ENCODE results near the gene DIP2A. TPM values are rescaled to one million over a fixed set of nuclear protein-coding genes. Genes with fewer than 3 reads are reported as not detected.

Gene DIP2A
- total and polyA plus RNA-seq, 7 donors, result 9.0 to 49.3 (median 25.0) TPM

GRCh38 chr21:46607636-46608035, 148.9 kb downstream of the DIP2A start:
- DNase-seq, result no peak
- peaks cover 0 to 6% (median 2%) of the 10 kb centered on the region in 4 donors for H3K9me3 ChIP-seq
- 84 to 88% methylated on average over 2 of the region's 2 CpGs for WGBS, 2 donors
- TF ChIP-seq, protein P1, sequence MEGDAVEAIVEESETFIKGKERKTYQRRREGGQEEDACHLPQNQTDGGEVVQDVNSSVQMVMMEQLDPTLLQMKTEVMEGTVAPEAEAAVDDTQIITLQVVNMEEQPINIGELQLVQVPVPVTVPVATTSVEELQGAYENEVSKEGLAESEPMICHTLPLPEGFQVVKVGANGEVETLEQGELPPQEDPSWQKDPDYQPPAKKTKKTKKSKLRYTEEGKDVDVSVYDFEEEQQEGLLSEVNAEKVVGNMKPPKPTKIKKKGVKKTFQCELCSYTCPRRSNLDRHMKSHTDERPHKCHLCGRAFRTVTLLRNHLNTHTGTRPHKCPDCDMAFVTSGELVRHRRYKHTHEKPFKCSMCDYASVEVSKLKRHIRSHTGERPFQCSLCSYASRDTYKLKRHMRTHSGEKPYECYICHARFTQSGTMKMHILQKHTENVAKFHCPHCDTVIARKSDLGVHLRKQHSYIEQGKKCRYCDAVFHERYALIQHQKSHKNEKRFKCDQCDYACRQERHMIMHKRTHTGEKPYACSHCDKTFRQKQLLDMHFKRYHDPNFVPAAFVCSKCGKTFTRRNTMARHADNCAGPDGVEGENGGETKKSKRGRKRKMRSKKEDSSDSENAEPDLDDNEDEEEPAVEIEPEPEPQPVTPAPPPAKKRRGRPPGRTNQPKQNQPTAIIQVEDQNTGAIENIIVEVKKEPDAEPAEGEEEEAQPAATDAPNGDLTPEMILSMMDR (IDR thresholded peaks at IDR 0.05), result no peak
- TF ChIP-seq POLR2AphosphoS5 (IDR thresholded peaks at IDR 0.05), result no peak
- TF ChIP-seq EP300 (IDR thresholded peaks at IDR 0.05), result no peak
- TF ChIP-seq POLR2A (IDR thresholded peaks at IDR 0.05), result no peak
- intact Hi-C loops (cut with DNase I), result no loop called here
- no peaks in the 10 kb centered on the region for H3K36me3 ChIP-seq
- H3K27me3 ChIP-seq, result peaks cover 0 to 4% (median 0%) of the 10 kb centered on the region in 3 donors
- peaks cover 0 to 6% (median 0%) of the 10 kb centered on the region in 4 donors for H3K4me1 ChIP-seq
- H3K4me3 ChIP-seq, result no peak overlapping the region
- no peak overlapping the region for H3K27ac ChIP-seq

GRCh38 chr21:46608672-46609111, 150.0 kb downstream of the DIP2A start:
- intact Hi-C loops (cut with DNase I), result no loop called here
- 72 to 82% methylated on average over 3 of the region's 3 CpGs for WGBS, 2 donors

DNA sequence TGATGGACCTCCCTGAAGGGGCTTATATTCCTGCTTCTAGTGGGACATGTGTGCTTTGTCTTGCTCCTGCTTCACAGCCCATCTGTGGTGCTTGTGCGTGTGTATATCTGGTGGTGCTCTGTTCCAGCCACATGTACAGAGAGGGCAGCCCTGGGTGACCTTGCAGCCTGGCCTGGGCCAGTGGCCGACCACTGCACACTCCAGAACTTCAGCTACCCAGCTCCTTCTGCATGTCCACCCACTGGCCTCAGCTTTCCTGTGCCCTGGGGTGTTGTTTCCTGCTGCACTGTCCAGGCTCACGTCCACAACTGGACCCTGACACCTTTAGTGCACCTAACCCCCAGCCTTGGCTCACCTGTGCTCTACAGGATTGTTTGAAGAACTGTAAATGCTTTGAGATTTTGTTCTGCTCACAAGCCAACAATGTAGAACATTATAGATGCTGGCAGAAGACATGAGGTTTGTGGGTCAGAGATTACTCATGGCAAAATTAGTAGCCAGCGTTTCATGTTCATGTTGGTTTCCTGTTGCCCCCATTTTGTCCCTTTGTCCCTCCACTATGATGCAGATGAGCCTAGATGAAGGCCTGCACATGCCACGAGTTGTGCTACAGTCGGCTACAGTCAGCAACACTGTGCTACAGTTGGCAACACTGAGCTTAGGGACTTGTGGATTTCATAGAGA, 151.5 kb downstream of the DIP2A start:
- TF ChIP-seq, protein P1 (IDR thresholded peaks at IDR 0.05), result no peak
- TF ChIP-seq POLR2AphosphoS5 (IDR thresholded peaks at IDR 0.05) (no peak), EP300 (IDR thresholded peaks at IDR 0.05) (no peak), POLR2A (IDR thresholded peaks at IDR 0.05) (no peak)
- H3K27me3 ChIP-seq, result peaks cover 0 to 4% (median 0%) of the 10 kb centered on the region in 3 donors
- intact Hi-C loops (cut with DNase I), result no loop called here
- H3K36me3 ChIP-seq, result no peaks in the 10 kb centered on the region
- no peak for DNase-seq
- H3K4me1 ChIP-seq, result peaks cover 0 to 6% (median 0%) of the 10 kb centered on the region in 4 donors
- 83 to 87% methylated on average over 6 of the region's 6 CpGs for WGBS, 2 donors
- peaks cover 0 to 6% (median 2%) of the 10 kb centered on the region in 4 donors for H3K9me3 ChIP-seq
- no peak overlapping the region for H3K27ac ChIP-seq
- H3K4me3 ChIP-seq, result no peak overlapping the region

More at GRCh38 chr21:46608672-46609111, 150.0 kb downstream of the DIP2A start:
- Histone ChIP-seq H3K36me3 (no peaks in the 10 kb centered on the region), H3K9me3 (peaks cover 0 to 6% (median 2%) of the 10 kb centered on the region in 4 donors), H3K27ac (no peak overlapping the region), H3K4me1 (peaks cover 0 to 6% (median 0%) of the 10 kb centered on the region in 4 donors), H3K27me3 (peaks cover 0 to 4% (median 0%) of the 10 kb centered on the region in 3 donors), H3K4me3 (no peak overlapping the region)
- TF ChIP-seq POLR2A (IDR thresholded peaks at IDR 0.05), result no peak
- TF ChIP-seq, protein P1 (IDR thresholded peaks at IDR 0.05), result no peak
- TF ChIP-seq EP300 (IDR thresholded peaks at IDR 0.05), result no peak
- no peak for TF ChIP-seq POLR2AphosphoS5 (IDR thresholded peaks at IDR 0.05)
- DNase-seq, result no peak

- TF ChIP-seq, protein P1 (IDR thresholded peaks at IDR 0.05), result no peak
- Histone ChIP-seq H3K27ac (no peak overlapping the region), H3K36me3 (no peaks in the 10 kb centered on the region), H3K9me3 (peaks cover 0 to 6% (median 2%) of the 10 kb centered on the region in 4 donors), H3K27me3 (peaks cover 0 to 4% (median 0%) of the 10 kb centered on the region in 3 donors), H3K4me1 (no peaks in the 10 kb centered on the region), H3K4me3 (no peak overlapping the region)
- 86 to 88% methylated on average over 6 of the region's 6 CpGs for WGBS, 2 donors
- intact Hi-C loops (cut with DNase I), result no loop called here
- no peak for DNase-seq
Observed at GRCh38 chr21:46613391-46613790, 154.7 kb downstream of the DIP2A start.
